Activated CD4-positive, alpha-beta T cell treated with anti-CD3 and anti-CD28 coated beads, Interleukin-2, amount 50 U/mL, for 4 hours (primary cell): ENCODE measurements around the gene PDXK.

Experiments used
- DNase-seq, 2 experiments: peaks; one replicate each; pipeline ENCODE4 v3.0.0-alpha.2; 2020

PDXK gene

DNA sequence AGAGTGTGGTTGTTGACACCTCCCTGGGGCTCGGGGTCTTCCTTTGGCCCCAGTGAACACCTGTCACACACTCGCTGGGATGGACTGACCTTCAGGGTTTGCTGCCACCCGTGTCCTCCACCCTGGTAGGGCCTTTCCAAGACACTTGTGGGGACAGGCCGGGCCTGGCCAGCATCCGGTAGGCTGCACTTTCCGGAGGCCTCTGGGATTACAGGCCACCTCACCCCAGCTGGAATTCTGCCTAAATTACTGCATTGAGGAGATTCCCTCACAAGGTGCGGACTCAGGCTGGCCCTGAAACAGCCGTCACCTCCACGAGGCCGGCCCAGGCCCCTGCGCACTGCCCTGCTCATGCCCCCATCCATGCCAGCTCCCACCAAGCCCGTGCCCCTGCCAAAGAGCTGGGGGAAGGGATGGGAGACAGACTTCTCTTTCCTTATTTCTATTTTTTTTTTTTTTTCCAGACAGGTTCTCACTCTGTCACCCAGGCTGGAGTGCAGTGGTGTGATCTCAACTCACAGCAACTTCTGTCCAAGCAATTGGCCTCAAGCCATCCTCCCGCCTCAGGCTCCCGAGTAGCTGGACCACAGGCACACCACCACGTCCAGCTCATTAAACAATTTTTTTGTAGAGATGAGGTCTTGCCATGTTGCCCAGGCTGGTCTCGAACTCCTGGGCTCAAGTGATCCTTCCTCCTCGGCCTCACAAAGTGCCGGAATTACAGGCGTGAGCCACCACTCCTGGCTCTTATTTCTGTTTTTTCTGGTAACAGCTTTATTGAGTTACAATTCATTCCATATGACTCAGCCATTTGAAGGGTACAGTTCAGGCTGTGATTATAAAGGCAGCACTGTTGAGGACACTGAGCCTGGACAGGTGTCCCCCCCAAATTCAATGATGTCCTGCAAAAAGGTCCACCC is 45.9 kb downstream of the PDXK start:
- DNase-seq: no peak

DNA sequence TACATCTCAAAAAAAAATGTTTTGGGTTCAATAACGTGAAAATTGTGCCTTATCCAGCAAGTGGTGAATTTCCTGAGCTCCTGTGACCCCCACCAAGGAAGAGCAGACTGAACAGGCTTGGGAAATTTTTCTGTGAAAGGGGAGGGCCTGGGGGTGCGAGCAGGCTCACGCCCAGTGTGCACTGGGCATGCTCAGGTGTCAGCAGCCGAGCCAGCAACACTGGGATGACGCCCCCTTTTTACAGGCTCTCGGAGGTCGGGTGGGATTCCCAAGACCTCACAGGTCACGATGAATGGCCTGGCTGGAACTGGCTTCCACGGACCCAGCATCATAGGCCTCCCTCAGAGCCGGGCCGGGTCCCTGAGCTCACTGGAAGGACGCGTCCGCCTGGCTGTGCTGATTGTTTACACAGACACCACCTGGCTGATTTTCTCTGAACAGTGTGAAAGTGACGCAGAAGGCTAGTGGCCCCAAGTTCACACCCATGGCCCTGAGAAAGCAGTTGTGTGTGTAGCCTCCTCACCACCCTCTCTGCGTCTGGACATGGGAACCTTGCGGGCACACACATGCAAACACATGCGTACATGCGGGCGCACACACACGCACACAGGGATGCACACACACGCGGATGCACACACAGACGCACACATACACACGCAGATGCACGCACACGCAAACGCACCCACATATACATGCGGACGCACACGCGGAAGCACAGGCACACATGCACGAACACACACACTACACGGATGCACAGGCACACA is 48.0 kb downstream of the PDXK start:
- no peak for DNase-seq

DNA sequence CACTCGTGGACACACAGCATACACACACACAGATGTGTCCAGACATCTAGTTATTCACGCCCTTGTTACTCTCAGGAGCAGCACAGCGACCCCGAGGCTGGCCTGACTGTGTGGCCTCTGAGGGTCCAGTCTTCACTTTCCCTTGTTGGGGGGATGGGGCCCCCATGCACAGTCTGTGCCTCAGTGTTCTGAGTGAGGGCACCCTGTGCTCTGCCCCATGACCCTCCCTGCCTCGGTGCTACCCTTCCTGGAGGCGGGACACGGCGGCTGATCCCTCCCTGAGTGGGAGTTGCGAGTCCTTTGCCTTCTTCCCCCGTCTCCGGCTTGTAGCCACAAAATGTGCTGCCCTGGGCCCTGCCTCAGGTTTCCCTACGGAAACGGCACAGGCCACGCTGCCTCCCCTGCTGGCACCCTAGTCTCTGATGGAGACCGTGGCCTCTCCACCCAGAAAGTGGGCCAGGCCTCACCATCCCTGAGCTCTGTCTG is 48.6 kb downstream of the PDXK start:
- no peak for DNase-seq

DNA sequence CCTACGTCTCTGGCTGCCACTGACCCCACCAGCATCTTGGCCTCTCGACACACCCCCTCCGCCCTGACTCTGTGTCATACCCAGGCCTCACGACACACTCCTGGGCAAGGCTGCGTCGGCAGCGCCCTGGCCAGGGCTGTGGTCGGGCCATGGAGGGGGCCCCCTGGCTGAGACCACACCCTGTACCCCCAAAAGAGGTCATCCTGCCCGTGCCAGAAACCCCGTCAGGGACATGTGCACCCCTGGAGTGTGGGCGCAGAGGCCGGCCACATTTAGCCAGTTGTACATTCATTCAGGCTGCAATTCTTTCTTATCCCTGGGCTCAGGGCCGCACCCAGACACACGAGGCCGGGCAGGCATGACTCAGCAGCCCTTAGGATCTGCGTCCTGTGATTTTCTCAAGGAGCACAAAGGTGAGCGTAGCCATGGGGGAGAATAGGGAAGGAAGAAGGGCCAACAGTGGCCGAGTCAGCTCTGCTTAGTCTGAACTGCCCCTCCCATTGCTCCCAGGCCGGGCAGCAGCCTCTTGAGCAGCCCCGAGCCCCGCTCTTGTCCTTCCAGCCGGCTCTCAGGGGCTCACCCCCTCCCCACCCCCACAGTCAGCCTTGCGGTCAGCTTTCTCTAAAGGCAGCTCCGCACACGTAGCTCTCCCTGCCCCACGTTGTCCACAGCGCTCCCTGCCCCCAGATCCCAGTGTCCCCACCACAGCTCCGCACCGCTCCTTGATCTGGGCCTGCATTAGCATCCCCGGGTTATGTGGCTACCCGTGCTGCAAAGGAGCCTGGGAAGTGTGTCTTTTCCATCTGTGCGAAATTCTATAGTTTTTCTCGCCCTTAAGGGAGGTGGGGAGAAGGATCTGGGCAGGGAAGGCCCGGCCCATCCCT is 49.3 kb downstream of the PDXK start:
- DNase-seq: no peak

DNA sequence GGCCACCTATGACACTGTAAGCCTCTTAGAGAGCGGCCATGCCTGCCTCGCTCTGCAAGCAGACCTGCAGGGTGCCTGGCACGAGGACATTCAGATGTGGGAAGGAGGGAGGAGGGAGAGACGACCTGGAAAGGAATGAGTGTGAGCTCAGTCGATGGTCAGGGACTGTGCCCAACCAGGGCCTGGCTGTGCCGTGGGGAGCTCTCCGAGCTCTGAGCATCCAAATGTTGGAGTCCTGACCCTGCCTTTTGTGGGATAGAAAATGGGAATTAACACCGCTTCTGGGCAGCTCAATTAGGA is 49.9 kb downstream of the PDXK start:
- DNase-seq: no peak

DNA sequence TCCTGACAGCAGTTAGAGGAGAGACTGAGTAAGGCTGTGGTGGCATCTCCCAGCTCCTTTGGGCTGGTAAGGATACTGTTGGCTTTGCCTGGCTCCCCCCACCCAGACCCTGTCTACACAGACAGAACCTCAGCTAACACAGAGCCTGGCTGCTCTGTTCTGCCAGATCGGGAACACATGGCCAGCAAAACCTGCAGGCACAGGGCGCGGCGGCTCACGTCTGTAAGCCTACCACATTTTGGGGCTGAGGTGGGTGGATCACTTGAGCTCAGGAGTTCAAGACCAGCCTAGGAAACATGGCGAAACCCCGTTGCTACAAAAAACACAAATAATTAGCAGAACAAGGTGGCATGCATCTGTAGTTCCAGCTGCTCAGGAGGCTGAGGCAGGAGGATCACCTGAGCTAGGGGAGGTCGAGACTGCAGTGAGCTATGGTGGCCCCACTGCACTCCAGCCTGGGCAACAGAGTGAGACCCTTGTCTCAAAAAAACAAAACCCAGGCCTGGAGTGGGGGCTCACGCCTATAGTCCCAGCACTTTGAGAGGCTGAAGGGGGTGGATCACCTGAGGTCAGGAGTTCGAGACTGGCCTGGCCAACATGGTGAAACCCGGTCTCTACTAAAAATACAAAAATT is 50.5 kb downstream of the PDXK start:
- no peak for DNase-seq

DNA sequence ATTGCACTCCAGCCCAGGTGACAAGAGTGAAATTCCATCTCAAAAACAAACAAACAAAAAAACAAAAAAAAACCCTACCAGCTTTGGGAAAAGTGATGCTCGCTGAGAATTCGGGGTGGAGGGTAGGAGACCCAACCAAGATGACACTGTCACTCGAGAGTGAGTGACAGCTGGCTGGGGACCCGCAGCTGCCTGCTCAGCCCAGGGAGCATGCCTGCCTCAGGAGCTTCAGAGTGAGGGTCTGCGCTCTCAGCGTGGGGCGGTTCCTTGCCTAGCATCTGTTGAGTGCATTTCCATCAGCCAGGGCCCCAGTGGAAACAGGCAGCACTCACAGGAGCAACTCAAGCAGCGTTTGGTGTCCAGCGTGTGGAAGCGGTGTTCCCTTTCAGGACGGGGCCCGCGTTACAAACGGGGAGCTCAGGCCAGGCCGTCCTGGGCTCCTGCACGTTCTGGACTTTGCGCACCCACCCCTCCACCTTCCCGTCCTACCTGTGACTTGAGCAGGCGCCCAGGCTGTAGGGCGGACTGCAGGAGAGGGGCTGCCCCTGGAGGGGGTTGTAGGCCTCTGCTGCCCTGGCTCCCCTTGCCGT is 51.2 kb downstream of the PDXK start:
- DNase-seq: no peak

DNA sequence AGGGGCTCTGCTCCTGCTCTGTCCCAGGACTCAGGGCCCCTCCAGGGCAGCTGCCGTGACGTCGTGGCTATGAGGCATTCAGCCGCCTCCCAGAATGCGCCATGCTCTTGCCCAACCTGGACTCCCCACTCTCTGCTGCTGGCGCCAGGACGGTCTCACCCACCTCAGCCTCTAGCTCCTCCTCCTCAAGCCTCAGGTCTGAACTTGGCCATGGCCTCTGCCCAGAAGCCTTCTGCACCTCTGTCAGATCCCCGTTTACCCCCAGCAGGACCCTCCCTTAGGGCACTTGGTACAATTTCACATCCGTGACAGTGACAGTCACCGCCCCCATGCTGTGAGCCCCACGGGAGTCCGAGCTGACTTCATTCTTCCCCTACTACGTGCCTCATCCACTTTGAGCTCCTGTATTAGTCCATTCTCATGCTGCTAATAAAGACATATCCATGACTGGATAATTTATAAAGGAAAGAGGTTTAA is 52.3 kb downstream of the PDXK start:
- no peak for DNase-seq

DNA sequence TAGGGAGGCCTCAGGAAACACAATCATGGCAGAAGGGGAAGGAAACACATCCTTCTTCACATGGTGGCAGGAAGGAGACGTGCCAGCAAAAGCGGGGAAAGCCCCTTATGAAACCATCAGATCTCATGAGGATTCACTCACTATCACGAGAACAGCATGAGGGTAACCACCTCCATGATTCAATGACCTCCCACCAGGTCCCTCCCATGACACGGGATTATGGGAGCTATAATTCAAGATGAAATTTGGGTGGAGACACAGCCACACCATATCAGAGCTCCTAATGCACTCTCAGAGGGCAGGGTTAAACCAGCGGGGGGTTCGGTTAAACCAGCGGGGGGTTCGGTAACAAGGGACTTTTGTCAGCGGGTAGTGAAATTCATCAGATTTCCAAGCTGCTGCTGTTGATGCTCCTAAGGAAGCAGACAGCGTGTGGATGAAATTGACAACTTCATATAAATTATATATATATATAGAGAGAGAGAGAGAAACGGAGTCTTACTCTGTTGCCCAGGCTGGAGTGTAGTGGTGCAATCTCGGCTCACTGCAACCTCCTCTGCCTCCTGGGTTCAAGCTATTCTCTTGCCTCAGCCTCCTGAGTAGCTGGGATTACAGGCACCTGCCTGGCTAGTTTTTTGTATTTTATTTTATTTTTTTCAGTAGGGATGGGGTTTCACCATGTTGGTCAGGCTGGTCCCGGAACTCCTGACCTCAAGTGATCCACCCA is 52.9 kb downstream of the PDXK start:
- DNase-seq: no peak

DNA sequence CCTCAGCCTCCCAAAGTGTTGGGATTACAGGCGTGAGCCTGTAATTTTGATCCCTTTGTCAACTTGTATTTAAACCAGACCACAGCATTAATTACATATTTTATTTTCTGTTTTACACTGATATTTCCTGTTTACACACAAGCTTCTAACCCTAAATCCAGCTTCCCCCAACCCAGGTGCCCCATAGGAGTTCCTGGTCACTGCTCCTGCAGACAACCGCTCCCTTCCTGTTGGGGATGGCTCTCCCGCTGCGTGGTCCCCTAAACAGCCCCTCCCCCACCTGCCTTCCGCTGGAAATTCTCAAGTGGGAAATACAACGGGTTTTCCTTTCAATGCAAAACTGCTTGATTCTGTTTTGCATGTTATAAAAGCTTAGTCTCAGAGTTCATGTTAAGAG is 53.5 kb downstream of the PDXK start:
- no peak for DNase-seq

DNA sequence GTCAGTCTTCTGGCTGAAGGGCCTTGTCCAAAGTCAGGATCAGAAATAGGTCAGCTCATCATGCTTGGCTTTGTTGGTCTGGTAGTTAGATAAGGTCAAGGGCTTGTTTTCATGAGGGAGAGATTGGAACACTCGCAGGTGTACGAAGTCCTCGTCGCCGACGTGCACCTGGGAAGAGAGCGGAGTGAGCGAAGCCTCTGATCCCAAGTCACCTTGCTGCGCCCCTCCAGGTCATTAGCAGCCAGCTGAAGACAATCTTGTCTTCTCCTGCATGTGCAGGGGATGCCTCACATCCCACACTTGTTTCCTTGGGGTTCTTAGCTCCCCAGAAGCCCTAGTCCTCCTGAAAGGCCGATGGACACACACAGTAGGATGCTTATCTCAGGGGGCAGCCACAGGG is 55.2 kb downstream of the PDXK start:
- DNase-seq: no peak

DNA sequence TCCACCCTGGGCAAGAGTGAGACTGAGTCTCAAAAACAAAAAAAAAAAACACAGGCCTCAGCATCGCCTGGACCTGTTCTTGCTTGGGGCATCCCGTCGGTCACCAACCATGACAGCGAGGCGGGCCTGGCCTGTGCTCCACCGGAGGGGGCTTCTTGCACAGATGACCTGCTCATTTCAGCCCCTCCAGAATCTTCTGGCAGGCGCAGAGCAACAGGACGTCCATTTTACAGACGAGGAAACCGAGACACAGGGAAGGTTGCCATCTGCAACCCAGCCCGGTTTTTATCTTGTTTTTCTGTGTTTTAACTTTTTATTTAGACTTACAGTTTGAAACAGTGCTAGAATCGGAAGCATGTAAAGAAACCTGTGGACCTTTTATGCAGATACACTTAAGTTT is 56.3 kb downstream of the PDXK start:
- DNase-seq: no peak

DNA sequence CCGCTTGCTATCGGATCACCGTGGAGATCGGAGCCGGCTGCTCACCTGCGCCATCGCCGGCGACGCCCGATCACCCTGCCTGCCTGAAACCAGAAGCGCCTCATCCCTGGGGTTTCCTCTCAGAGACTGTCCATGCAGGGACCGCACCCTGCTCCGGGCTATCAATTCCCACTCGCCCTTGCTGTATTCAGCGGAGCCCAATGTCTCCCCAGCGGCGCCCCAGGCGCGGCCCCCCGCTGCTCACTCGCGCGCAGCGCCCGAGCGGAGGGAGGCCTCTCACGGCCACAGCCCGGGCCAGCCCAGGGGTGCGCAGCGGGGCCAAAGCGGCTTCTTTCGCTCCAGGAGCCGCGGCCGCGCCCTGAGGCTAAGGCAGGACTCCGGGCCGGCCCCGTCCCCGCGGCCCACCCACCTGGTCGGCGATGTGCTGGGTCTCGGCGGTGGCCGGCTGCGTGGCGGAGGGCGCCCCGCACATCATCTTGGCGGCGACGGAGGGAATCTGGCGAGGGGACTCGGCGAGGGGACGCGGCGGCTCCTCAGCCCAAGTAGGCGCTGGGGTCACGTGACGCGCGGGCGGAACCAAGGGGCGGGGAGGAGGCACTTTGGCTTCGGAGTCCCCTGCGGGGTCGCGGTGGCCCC is 57.0 kb downstream of the PDXK start, which contains the start of gene CSTB:
TSS of gene CSTB (minus strand) at position 514 of the 636 bp plus-strand sequence. CDS start at position 475, 39 bp downstream.
- DNase-seq: peak; percentile 81 to 84

DNA sequence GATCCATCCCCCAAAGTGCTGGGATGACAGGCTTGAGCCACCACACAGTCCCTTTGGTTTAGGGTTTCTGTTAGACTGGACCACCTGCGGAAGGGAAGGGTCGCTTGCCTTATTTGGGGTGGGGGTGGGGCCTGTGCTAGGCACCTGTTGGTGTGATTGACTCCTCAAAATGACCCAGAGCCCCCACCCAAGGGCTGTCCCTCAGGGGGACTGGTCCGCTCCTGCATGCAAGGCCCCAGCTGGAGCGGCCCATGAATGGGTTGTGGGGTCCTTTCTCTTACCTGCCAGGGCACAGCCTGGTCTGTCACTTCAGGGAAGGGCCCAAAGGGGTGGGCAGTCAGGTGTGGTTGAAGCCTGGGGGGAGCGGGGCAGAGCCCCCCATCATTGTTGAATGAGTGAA is 59.0 kb downstream of the PDXK start:
- no peak for DNase-seq

DNA sequence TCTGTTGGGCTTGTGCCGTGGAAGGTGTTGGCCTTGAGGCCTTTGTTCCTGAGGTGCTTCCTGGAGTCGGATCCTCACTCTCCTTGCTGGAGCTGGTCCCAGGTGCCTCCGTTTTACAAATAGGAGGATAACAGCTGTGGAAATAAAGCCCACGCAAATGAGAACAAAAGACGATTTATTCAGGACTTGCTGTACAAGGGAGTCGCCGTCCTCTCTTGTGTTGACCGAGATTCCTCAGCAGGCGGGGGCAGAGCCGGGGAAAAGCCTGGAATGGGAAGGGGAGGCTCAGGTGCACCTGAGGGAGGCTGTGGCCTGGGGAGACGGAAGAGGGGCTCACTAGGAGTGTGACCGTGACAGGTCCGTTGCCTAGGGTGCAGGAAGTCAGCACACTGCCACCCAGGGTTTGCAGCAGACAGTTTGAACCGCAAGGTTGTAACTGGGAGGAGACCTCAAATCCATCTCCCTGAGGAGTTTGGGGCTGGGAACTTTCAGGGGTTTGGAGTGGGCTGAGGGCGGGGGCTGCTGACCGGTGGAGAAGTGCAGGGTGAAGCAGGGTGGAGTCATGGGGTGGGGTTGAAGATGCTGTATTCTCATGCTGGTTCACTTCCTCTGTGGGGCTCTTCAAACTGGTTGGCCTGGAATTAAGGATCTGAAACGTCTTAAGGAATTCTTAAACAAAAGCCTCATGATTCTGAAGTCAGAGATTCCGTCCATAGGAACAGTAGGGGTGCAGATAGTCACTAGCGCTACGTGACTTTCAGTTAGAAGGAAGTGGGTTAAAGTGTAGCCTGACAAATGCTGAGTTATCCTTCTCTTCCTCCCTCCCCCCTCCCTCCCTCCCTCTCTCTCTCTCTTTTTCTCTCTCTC is 59.8 kb downstream of the PDXK start:
- DNase-seq: no peak

DNA sequence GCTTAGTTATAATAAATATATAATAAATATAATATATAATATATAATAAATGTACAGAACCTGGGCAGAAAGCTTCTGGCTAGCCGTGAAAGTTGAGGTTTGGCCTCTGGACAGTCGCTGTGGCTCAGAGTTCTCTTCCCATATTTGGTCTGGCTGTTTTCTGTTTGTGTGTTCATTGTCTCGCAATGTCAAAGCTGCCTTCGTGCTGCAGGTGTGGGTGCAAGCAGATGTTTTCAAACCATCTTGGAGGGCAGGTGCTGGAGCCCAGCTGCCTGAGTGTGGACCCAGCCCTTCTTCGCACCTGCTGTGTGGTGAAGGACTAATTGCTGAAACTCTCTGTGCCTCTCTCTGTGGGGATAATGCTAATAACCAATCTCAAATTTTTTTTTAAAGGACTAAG is 60.7 kb downstream of the PDXK start:
- no peak for DNase-seq

DNA sequence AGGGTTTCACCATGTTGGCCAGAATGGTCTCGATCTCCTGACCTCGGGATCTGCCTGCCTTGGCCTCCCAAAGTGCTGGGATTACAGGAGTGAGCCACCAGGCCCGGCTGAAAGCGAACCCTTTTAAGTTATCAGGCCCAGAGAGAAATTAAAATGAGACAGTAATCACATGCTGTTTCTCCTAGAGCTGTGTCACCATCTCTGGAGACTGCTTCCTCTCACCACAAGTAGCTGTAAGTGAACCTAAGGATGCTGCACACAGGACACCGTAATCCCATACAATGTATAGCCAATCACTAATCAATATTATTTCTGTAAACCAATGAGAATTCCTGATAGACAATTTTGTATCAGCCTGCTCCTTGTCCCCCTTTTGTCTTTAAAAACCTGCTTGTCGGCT is 62.9 kb downstream of the PDXK start:
- no peak for DNase-seq

DNA sequence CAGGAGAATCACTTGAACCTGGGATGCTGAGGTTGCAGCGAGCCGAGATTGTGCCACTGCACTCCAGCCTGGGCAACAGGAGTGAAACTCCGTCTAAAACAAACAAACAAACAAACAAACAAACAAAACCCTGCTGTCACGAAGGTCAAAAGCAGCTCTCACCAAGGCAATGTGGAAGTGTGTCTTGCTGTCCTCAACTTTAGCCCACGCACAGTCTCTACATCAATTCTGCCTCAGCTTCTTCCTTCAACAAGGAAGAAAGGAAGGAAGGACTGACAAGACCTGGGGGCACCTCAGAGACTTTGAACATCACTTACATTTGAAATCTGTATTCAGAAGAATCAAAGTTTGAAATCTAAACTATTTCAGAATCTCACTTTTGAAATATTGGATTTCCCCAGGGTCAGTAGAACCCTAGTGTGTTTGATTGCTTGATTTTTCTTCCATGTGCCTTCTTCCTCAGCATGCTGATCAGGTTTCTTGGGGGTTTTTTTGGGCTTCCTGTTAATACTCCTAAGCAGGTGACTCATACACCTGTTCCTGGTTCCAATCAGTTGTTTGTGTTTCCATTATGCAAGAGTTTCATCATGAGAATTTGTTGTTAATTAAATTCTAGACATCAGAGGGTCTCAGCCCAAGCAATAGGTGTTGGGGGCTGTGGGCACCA is 63.6 kb downstream of the PDXK start:
- no peak for DNase-seq

DNA sequence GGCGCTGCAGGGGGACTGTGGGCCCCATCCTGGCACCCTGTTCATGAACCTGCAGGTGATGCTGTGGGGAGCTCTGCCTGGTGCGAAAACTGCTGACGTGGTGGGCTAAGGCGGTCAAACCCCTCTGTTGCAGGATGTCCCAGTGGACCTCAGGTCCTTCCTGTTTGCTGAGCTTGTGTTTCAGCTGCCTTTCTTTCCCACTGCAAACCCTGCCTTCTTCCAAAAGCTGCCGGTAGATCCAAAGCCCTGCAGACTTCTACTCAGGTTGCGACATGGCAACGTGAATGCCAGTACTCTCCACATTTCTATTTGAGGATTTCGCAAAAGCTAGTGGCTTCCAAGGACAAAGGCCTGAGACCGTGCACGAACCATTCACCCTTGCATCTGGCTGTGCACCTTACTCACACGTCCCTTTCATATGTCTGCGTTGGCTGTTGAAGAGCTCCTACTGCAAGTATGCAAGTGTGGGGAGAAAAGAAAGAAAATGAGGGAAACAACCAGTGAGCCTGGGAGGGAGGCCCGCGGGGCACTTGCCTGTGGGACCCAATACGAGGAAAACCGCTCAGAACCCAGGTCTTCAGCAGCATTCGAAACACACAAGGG is 64.3 kb downstream of the PDXK start:
- no peak for DNase-seq
